ENCODE data around the gene SCFD1. TPM values are rescaled to one million over a fixed set of nuclear protein-coding genes. Genes with fewer than 3 reads are reported as not detected.

The SCFD1 gene
- total RNA-seq, 4 donors from 2014 or later = 93.4 to 148 (median 106) TPM

- Histone ChIP-seq H3K9me3 (no peaks in the 10 kb centered on the region), H3K4me3 (replicated peaks in 1 of 3) (no peak overlapping the region), H3K27me3 (no peaks in the 10 kb centered on the region), H3K27ac (no peak overlapping the region), H3K36me3 (peaks cover 0 to 4% of the 10 kb centered on the region in 2 donors), H3K4me1 (peaks cover 7 to 8% of the 10 kb centered on the region in 2 donors)
- intact Hi-C loops (cut with DNase I) = no loop called here
- 94 to 95% methylated on average over 2 of the region's 2 CpGs for WGBS, 2 donors
- TF ChIP-seq POLR2A (IDR thresholded peaks at IDR 0.05) = no peak
- TF ChIP-seq CTCF (IDR thresholded peaks at IDR 0.05) = no peak
- no peak for DNase-seq
Measured at GRCh38 chr14:30614155-30614554, 8.0 kb upstream of the SCFD1 start.

GRCh38 chr14:30620178-30620577, 1.9 kb upstream of the SCFD1 start:
- Histone ChIP-seq H3K36me3 (peaks cover 0 to 4% of the 10 kb centered on the region in 2 donors), H3K9me3 (no peaks in the 10 kb centered on the region), H3K27ac (no peak overlapping the region), H3K4me3 (replicated peaks in 1 of 3) (no peak overlapping the region), H3K4me1 (peaks cover 13 to 16% of the 10 kb centered on the region in 2 donors), H3K27me3 (no peaks in the 10 kb centered on the region)
- no peak for DNase-seq
- TF ChIP-seq POLR2A (IDR thresholded peaks at IDR 0.05) (no peak), CTCF (IDR thresholded peaks at IDR 0.05) (no peak)
- 83 to 88% methylated on average over 1 of the region's 1 CpG for WGBS, 2 donors
- intact Hi-C loops (cut with DNase I) = no loop called here

GRCh38 chr14:30621354-30621939, 672 bp upstream of the SCFD1 start:
- DNase-seq = peak; percentile 11 to 12
- TF ChIP-seq POLR2A (IDR thresholded peaks at IDR 0.05) (no peak), CTCF (IDR thresholded peaks at IDR 0.05) (no peak)
- H3K27me3 ChIP-seq = no peaks in the 10 kb centered on the region
- intact Hi-C loops (cut with DNase I) = no loop called here
- H3K27ac ChIP-seq = peak overlapping the region; percentile 61 to 82 (median 79)
- peak overlapping the region; percentile 42 to 47 (median 42) for H3K4me3 ChIP-seq (replicated peaks in 1 of 3)
- H3K9me3 ChIP-seq = no peaks in the 10 kb centered on the region
- H3K36me3 ChIP-seq = no peaks in the 10 kb centered on the region
- peaks cover 13 to 22% of the 10 kb centered on the region in 2 donors for H3K4me1 ChIP-seq
- WGBS, 2 donors = 6 to 7% methylated on average over 17 of the region's 17 CpGs

- 76 to 77% methylated on average over 7 of the region's 7 CpGs for WGBS, 2 donors
- TF ChIP-seq POLR2A (IDR thresholded peaks at IDR 0.05) = no peak
- TF ChIP-seq CTCF (IDR thresholded peaks at IDR 0.05) = no peak
- Histone ChIP-seq H3K4me1 (peaks cover 13 to 22% of the 10 kb centered on the region in 2 donors), H3K36me3 (no peaks in the 10 kb centered on the region), H3K4me3 (replicated peaks in 1 of 3) (peak overlapping the region in 2 of 3 donors; percentile 42 to 47), H3K9me3 (no peaks in the 10 kb centered on the region), H3K27me3 (no peaks in the 10 kb centered on the region), H3K27ac (no peak overlapping the region)
- DNase-seq = no peak
- intact Hi-C loops (cut with DNase I) = no loop called here
Measured at GRCh38 chr14:30623412-30624131, 1.5 kb downstream of the SCFD1 start.

GRCh38 chr14:30624132-30624423, 2.0 kb downstream of the SCFD1 start:
- no peak overlapping the region for H3K4me3 ChIP-seq (replicated peaks in 1 of 3)
- no peak for DNase-seq
- no peaks in the 10 kb centered on the region for H3K36me3 ChIP-seq
- 94 to 98% methylated on average over 5 of the region's 5 CpGs for WGBS, 2 donors
- H3K9me3 ChIP-seq = no peaks in the 10 kb centered on the region
- TF ChIP-seq POLR2A (IDR thresholded peaks at IDR 0.05) (no peak), CTCF (IDR thresholded peaks at IDR 0.05) (no peak)
- H3K4me1 ChIP-seq = peaks cover 13 to 22% of the 10 kb centered on the region in 2 donors
- H3K27ac ChIP-seq = no peak overlapping the region
- H3K27me3 ChIP-seq = no peaks in the 10 kb centered on the region
- intact Hi-C loops (cut with DNase I) = no loop called here
